Fibroblast of skin of abdomen (primary cell): ENCODE data around the gene IDUA.
"Not testable (repeated sequence)": the region's sequence is repeated elsewhere in the genome, so short reads cannot be mapped to it uniquely, and the experiment has no call there.

Experiments
- DNase-seq: peaks from one replicate; pipeline ENCODE4 v3.0.0-alpha.2; 2013

Gene IDUA

DNA sequence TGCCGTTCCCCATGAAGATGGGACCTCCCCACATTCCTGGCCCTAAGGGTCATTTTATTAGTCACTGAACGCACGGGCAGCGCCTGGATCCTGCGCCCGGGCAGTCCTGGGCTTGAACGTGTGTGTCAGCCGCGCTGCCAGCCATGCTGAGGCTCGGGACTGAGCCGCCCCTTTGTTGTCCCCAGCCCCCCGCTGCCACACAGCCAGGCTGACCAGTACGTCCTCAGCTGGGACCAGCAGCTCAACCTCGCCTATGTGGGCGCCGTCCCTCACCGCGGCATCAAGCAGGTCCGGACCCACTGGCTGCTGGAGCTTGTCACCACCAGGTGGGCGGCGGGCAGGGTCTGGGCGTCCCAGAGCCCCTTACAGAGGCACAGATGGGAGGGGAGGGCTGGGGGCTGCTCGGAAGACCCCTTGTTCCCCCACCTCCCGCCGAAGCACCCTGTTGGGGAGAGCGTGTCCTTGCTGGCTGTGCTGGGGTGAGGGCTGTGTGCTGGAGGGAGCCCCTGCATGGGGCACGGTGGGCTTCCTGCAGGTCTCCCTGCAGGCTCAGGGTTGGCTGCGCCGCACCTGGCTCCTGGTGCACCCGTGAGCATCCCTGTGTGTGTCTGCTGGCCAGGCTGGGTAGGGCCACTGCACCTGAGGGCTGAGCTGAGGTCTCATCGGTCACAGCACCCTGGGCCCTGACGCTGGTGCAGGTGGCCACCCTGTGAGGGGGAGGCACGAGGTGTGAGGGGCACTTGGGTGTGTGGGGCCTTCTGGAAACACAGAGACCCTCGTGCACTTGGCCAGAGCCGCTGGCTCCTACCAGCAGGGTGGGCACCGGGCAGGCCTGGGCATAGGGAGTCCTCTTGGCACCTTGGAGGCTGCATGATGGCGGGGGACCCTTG is 1.0 kb downstream of the IDUA start:
- no peak for DNase-seq

DNA sequence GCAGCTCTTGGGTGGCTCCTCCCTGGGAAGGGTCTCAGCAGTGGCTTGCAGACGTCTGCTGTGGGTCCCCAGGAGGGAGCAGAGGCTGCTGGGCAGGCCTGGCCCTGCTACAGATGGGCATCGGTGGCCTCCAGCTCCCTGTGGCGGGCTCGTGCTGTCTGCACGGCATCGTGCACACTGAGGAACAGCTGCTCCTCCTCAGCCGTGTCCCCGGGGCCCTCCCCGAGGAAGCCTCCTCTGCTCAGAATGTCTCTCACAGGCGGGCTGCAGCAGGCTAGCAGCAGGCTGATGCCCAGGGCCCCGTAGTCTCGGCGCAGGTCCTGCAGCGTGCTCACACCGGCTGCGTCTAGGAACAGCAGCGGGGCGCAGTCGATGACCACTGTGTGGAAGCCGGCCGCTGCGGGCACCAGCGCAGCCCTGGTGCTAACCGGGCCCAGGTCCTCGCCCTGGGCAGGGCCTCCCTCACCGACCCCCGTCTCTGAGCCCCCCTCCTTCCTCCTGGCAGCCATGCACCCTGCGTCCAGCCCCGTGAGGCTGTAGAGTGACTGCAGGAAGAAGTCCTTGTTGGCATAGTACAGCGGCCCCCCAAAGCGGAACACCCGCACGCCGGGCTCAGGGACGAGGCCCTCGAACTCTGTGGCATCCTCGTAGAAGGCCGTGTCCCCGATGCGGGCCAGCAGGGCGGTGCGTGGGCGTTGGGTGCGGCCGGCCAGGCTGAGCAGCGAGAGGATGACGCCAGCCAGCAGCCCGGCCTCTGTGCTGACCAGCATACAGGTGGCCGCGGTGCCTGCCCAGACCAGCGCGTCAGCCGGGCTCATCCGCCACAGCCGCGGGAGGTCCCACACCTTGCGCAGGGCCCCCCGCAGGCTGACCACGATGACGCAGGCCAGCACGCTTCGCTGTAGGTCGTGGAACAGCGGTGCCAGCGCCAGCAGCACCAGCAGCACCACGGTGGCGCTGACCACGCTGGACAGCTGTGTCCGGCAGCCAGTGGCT is 2.2 kb downstream of the IDUA start:
- DNase-seq, result no peak

DNA sequence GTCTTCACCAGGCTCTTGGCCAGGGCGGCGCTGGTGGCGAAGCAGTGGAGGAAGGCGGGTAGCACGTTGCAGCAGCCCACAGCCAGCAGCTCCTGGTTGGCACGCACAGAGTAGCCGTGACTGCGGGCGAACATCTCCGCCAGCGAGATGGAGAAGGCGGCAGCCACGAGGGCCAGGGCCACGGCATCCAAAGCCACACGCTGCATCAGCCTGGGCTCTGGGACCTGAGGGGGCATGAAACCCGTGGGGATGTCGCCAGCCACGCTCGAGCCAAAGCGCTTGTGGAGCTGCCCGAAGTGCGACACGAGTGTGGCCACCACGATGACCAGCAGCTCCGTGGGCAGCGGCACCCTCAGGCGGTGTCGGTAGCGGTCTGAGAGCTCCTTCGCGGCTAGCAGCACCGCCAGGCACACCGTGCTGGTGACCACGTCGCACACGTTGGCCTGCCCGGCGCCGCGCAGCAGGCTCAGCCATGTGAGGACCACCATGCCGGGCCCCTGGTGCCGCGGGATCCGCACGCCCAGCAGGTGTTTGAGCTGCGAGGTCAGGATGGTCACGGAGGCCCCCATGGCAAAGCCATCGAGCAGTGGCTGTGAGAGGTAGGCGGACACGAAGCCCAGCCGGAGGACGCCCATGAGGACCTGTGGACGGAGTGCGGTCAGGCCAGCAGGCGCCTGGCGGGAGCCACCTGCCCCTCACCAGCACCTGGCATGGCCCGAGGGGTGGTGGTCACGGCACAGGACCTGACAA is 3.1 kb downstream of the IDUA start:
- no peak for DNase-seq

DNA sequence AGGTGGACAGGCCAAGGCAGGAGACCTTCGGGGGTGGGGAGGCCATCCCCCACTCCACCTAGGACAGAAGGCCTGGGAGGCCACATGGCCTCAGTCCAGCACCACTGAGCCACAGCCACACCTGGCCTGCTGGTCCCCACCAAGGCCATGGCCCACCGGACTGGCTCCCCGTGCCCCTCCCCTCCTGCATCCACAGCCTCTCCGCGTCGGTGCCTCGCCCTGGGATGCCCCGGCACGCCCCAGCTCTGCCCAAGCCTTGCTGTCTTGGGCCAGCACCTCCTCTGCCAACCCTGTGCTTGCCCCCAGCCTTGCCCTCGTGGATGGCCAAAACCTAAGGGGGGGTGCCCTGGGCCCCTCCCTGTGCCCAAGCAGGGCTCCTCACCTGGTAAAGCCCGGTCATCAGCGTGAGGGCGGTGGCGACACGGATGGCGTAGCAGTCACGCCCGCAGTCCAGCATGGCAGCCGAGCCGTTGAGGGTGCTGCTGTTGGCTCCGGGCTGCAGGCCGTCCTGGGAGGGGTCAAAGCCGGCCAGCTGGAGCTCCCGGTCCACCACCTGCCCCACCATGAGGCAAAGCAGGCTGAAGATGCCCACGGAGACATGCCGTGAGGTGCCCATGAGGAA is 4.0 kb downstream of the IDUA start:
- DNase-seq, result no peak

DNA sequence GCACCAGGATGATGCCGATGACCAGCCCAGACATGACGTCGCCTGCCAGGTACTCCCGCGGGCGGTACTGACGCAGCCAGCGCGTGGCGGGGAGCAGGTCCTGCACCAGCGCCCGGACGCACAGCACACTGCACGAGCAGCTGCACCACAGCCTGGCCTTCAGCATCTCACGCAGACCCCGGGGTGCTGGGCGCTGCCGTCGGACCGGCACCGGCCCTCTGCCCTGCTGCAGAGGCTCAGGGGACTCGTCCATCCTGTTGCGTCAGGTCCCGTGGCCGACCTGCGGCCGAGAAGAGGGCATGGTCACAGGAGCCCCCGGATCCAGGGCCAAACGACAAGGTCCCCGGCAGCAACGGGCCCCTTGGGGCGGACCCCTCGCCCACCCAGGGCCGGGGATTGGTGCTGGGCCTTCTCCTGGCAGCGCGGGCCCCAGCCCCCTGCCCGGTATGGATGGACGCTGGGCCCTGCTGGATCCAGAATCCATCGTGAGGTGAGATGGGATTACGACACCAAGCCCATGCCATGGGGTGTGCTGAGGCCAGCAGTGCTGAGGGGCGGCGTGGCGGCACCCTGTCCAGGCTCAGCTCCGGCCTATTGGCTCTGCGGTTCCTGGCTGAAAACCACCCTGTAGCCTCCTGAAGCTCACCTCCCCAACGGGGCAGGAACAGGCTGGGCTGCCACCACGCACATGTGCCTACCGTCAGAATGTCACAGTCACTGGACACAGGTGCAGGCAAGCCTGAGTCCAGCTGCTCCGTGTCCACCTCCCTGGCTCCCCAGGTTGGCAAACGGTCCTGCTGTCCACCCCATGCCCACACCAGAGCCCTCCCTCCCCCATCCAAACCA is 4.8 kb downstream of the IDUA start:
- DNase-seq, result no peak

DNA sequence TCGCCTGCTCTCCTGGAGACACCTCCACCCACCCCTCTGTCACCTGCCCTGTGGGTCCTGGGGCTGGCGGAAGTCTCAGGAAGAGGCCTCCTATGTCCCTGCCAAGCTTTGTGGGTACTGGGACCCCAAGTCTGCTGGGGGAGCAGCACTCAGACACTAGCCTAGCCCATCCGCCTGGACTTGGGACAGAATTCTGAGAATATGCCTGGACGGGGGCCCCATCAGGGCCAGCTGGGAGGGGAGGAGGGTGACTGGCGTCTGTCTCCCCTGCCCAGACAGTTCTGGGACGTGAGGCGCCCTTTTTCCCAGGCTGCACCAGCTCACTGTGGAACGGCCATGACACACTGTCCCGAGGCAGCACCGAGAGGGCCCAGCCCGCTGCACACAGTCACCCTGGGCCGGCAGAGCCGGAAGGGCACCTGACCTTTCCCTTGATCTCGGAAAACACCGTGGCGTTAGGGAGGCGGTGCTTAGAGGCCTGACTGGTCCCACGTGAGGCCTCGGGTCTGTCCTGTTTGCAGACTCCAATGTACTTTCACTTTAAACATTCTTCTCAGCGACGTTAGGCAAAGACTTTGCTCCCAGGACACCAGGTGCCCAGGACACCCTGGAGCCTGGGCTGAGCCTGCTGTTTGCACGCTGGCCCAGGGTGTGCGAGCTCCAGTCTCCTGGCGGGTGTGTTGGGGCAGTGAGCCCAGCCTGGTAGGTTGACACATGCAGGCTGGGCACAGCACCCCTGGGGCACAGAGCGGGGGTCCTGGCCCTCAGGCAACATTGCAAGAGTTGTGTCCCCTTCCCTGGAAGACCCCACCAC is 5.7 kb downstream of the IDUA start:
- no peak for DNase-seq

DNA sequence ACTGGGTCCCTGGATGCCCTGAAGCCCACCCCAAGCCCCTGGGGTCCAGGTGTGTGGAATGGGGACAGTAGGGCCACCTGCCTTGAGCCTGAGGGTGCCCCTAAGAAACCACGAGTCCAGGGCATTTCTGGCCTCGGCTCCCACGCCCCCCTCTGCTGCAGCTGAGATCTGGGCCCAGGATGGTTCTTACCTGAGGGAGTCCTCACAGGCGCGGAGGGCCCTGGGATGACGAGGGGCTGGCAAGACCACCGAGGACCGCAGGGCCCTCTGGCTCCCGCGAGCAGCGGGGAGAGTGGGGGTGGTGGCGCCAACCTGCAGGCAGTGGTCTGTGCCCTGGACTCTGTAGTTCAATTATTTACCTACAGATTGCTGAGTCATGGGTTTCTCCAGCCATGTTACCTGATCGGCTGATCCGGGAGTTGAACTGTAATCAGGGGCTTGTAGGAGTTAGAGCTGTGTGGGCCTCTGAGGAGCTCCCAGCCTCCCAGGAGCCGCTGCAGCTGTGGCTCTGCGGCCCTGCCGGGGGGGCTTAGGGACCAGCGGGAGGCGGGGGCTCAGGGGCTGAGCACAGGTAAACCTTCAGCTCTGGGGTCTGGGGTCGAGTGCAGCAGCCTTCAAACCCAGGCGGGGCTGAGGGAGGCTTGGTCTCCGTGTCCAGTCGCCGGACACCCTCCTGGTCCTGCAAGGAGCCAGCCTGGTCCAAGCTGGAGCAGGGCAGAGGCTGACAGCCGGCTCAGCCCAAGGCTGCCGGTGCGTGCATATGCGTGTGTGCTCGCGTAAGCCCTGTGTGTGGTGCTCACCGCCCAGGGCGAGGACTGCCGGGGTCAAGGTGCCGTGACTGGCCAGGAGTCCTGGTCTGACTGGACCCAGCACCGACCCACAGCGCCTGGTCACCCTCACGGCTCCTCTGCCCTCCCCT is 6.5 kb downstream of the IDUA start, which contains the start of gene SLC26A1:
Gene SLC26A1, minus strand, starts transcription at position 294 of the 919 bp plus-strand sequence. CDS start 1,701 bp downstream, outside the sequence.
- no peak for DNase-seq

DNA sequence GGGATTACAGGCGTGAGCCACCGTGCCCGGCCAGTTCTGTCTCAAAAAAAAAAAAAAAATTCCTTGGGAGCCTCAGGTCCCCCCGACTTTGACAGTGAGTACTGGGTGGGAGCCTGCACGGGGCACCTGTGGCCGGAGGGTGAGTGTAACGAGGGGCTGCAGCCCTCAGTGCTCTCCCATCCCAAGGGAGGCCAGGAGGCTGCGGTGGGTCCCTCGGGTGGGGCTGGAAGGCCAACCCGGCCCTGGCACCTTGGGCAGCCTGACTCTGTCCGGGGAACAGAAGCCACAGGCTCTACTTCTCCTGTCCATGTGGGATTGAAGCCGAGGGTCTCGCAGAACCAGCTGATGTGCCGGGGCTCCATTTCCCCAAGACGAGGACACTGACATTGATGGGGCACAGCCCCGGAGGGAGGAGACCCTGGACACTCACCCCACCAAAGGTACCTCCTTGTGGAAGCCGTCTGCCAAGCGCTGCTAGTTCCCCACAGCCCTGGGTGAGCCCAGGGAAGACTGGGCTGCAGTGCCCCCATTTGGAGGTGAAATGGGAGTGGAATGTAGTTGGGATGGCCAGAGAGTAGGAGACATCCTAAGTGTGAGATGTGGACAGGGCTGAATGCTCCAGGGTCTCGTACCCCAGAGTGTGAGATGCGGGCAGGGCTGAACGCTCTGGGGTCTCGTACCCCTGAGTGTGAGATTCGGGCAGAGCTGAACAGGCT is 8.6 kb downstream of the IDUA start:
- DNase-seq, result no peak

DNA sequence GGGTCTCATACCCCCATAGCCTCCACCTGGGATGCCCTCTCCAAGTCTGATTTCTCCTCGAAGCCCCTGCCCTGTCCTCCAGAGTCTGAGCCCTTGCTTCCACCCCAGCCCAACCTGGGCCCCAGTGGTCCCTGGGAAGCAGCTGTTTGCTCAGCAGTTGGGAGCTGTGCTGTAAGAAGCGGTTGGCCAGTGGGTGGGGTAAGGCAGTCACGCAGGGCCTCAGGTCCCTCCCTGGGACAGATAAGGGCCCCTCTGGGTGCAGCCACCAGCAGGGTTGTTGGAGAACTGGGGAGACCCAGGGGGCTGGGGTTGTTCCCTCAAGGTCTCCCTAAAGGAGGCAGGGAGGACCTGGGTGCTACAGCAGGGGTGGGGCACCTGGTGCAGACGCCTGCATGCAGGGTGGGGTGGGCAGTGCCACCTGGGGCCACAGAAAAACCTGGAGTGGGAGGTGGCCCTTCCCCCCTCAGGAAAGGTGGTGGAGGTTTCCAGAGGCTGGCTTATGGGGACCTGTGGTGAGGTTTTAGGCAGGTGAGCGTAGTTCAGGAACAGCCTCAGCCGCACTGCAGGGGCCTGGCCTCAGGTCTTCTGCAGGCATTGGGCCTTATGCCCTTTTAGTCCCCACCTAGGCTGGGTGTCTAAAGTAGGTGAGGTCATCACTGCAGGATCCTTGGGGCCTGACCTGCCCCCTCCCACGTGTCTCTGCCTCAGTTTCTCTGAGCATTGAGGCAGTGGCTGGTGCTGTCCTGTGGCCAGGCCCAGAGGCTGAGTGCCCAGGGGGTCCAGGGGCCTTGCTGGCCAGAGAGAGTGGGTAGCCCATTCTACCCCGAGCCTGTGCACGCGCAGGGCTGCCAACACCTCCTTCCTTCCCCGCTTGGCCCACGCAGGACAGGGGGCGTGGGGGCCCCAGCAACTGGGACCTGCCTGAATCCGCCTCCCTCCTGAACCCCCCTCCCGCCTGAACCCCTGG is 9.5 kb downstream of the IDUA start:
- no peak for DNase-seq

DNA sequence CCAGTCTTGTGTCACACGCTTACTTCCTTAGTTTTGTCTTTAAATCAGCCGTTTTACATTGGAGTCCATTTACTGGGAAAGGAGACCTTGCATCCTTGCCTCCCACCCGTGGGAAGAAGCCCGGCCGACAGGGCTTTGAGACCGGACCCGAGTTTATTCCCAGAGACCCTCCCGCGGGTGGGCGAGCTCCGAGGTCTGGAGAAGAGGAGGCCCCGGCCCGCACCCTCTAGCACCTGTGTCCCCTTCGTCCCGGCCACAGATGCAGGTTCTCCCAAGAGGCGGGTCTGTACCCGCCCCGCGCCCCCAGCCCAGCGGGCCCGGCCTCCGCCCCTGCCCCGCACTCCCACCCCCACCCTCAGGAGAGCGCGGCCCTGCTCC is 10.1 kb downstream of the IDUA start:
- DNase-seq, result no peak

DNA sequence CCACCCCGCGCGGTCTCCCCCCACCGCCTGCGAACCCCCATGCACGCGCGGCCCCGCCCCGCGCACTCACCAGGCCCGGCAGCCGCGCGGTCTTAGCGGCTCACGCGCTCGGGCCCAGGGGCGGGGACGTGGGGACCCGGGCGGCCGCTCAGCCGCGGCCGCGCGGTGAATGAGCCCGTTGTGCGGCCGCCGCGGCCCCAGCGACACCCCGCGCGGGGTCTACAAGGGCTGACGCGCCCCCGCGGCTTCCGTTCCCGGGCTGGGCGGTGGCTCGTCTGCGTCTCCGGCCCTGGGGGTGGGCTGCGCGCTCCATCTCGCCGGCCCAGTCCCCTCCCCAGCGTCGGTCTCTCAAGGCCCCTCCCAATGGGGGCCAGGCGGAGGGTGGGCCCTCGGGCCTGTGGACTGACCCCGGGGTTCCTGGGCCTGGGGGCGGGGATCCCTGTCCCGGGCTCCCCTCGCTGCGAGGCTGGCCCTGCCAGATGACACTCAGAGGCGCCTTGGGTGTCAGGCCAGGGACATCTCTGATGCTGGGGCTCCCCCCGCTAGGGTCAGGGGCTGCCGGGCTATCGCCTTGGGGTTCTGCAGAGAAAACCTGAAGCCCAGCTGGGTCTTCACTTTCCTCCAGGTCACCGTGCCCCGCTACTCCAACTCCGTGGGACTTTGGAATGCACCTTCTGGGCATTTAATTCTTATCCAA is 10.7 kb downstream of the IDUA start:
- DNase-seq, result no peak

DNA sequence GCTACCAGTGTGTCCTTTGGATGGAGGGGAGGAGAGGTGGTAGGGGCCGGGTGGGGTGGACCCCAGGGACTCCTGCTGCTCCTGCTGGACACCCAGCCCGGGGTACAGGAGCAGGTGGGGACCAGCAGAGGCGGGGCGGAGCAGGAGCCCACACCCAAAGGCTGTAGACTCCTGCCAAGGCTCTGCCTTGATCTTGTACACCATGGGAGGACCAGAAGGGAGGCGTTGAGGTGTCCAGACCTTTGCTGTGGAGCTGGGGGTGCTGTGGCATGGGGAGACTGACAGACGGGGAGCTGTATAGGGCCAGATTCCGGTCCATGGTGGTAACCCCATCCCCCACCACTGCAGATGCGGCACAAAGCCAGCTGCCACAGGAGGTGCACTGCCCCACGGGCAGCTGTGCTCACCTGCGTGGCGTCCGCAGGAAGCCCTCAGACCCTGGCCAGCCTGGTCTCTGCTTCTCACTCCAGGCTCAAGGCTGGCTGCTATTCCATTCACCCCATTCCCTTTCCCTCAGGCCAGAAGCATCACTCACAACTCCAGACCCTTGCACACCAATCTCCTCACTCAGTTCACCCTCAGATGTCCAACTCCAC is 11.3 kb downstream of the IDUA start:
- no peak for DNase-seq

DNA sequence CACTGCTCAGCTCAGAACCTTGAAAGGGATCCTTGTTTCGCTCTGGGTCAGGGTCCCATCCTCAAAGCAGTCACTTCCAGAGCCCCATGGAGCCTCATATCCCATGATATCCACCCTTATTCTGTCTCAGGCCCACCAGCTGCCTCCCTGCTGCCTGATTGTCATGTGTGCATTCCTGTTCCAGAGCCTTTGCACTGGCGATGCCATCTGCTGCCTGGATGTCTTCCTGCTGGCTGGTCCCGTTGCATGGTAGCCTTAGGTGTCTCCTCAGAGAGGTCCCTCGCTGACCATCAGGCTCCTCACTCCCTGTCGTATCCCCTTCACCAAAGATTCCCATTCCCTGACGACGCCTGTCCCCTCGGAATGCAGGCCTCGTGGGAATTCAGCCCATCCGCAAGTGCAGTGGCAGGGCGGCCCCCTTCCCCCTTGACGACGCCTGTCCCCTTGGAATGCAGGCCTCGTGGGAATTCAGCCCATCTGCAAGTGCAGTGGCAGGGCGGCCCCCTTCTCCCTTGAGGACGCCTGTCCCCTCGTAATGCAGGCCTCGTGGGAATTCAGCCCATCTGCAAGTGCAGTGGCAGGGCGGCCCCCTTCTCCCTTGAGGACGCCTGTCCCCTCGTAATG is 12.5 kb downstream of the IDUA start:
- DNase-seq, result not testable (repeated sequence)

DNA sequence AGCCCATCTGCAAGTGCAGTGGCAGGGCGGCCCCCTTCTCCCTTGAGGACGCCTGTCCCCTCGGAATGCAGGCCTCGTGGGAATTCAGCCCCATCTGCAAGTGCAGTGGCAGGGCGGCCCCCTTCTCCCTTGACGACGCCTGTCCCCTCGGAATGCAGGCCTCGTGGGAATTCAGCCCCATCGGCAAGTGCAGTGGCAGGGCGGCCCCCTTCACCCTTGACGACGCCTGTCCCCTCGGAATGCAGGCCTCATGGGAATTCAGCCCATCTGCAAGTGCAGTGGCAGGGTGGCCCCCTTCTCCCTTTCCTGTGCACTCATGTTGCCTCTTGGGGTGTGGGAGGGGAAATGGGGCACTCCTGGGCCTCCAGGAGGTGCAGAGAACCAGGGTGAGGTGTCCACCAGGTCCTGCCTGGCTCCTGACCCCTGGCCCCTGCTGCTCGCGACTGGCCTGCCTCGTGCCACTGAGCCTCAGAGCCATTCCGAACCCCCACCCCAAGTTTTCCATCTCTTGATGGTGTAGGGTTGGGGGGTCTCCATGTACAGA is 13.1 kb downstream of the IDUA start:
- no peak for DNase-seq

DNA sequence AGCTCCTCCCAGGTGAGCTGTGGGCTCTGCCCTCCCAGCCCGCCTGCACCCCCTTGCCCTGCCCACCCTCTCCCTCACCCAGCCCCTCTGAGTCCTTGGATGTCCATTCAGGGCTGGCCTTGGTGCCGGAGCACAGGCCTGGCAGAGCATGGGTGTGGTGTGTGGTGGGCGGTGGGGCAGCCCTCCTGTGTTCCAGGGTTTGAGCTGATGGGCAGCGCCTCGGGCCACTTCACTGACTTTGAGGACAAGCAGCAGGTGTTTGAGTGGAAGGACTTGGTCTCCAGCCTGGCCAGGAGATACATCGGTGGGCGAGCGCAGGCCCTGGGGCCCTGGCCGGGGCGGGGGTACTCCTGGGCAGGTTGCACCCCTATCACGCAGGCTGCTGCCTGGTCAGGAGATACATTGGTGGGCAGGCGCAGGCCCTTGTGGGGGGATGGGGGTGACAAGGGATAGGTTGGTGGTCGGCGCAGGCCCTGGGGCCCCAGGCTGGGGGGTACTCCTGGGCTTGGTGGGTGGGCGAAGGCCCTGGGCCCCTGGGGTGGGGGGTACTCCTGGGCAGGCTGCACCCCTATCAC is 13.9 kb downstream of the IDUA start:
- no peak for DNase-seq
